GM10847 (cell line): ENCODE data around the gene DLGAP5.

ENCODE experiments used
- POLR2A ChIP-seq: IDR thresholded peaks from 2 replicates; pipeline ENCODE4 v1.6.1; 2011; ENCODE audit not compliant: insufficient read length; ENCODE audit errors: extremely low read depth

DLGAP5 gene

DNA sequence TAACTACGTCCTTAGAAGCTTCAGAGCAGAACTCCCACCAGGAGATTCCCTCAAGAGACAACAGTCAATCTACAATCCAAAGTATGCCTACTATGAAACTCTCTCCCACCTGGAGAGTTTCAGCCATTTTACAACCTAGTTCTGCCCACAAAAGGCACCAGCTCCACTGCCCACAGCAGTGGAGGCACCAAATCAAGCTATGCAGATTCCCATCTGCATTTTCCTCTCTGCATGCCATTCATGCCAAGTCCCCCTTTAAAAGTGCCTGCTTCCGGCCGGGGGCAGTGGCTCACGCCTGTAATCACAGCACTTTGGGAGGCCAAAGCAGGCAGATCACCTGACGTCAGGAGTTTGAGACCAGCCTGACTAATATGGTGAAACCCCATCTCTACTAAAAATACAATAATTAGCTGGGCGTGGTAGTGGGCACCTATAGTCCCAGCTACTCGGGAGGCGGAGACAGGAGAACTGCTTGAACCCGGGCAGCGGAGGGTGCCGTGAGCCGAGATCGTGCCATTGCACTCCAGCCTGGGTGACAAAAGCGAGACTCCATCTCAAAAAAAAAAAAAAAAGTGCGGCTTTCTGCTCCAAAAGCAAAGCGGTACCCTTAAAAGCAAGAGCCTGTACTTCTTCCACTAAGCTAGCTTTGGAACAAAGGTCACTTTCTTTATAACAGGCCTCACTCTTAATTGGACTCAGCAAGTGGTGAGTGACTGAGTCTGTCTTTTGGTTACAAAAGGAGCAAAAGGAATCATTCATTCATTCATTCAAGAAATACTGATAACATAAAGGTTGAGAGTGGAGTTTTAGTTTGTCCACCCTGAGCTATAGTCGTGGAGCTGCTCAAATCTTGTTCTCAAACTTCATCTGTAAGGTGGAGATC lies 10.1 kb upstream of the DLGAP5 start:
- no peak for TF ChIP-seq POLR2A

GRCh38 chr14:55200651-55201050 lies 9.3 kb upstream of the DLGAP5 start:
- TF ChIP-seq POLR2A: no peak

DNA sequence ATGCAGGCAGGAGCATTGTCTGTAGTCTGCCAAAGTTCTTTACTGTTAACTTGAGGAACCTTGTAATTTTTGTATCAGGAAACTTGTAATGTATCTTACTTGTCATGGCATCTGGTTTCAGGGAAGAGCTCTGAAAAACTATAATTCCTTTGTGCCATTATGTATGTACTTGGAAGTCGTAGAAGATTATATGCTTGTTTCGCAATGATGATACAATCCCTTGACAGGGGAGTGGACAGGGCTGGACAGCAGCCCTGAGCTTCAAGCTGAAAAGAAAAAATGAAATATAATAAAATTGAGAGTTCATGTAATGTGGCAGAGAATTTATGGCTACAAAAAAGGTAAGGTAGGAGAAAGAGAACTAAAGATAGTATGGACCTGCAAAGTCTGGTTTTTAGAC lies 7.4 kb upstream of the DLGAP5 start:
- TF ChIP-seq POLR2A: no peak

- no peak for TF ChIP-seq POLR2A
These were observed 3.4 kb upstream of the DLGAP5 start for GRCh38 chr14:55194656-55195355.

DNA sequence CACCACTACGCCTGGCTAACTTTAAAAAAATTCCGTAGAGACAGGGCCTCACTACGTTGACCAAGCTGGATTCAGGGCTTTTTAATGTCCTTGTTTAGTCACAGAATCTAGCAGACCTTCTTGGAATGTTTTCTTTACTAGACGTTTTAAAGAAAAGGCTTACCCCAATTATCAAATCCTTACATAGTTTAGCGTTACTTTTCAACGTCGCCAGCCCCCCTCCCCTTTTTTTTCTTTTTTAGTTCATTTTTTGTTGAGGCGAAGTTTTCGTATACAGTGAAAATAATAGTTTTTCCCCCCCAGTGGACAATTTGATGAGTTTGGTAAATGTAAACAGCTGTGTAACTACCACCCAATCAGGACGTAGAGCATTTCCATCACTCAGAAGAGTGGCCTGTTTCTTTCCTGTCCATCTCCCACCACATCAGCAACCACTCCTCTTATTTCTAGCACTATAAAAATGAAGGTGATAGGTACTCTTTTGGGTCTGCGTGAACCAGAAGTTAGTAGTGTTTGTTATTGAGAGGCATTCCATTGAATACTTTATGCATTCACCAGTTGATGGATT lies 753 bp upstream of the DLGAP5 start:
- TF ChIP-seq POLR2A: no peak

- TF ChIP-seq POLR2A: no peak
These were observed 531 bp downstream of the DLGAP5 start for GRCh38 chr14:55190906-55191202.

DNA sequence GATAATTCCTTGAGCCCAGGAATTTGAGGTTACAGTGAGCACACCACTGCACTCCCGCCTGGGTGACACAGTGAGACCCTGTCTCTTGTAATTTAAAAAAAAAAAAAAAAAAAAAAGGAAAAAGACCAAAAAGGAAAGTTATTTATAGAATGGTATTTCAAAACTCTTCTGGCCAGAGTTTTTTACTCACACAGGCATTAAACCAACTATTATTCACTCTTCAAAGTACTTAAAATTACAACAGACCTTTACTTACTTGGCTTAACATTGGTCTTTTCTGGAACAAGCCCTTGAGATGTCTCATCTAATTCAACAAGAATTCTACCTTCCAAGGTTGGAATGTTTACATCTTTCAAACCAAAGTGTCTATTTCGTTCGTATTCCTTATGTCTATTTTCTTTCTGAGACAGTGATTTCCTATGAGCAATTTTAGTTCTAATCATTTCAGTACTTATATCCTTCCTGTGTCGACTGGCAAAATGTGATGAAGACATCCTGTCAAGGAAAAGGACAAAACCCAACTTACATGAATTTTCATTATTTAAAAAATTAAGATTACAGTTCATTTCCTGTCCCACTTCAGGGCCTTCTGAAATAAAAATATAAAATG lies 2.6 kb downstream of the DLGAP5 start:
- TF ChIP-seq POLR2A: no peak

- TF ChIP-seq POLR2A: no peak
These were observed 11.0 kb downstream of the DLGAP5 start for GRCh38 chr14:55180434-55180833.

DNA sequence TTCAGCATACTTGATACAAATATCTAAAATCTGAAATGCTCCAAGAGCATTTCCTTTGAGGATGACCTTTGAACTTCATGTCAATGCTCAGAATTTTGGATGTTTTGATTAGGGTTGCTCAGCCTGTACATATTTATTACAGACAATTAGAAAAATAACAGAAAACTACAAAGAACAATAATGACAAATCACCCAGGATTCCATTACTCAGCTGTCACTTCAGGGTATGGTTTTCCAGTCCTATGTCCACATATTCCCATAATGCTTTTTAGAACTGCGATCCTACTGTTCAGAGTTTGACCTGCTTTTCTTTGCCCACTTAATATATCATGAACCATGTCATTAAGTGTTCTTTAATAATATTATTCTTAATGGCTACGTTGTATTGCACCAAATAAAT lies 11.4 kb downstream of the DLGAP5 start:
- TF ChIP-seq POLR2A: no peak

DNA sequence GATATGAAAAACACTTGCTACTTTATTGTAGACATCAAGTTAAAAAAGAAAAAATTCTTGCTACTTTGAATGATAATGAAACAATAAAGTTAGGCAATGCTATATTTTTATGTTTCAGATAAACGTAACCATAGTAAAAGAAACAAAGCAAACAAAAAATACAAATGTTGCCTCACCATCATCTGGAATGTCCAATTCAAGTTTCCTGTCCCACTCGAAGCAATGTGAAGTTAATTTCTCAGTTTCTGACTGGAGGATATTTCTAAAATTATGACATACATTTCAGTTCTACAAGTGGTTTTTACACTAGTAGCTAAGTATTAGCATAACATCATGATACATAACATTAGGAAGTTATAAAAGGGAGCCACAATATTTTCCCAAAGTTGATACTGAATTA lies 20.9 kb downstream of the DLGAP5 start:
- no peak for TF ChIP-seq POLR2A

DNA sequence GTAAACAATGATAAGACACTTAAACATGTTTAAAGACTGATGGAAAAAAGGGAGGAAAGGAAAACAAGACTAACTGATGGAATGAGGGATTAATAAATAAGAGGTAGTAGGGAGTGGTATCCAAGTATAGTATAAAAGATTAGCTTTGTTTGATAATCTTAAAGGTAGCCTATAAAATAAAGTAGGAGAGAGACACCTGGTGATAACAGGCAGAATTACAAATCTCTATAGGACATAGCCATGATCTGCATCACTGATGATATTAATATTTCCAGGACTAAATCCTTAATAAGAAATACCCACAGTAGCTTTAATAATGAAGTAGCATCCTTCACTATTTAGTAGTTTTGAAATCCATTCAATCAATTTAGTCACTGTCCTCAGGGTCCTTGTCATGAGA lies 30.4 kb downstream of the DLGAP5 start:
- no peak for TF ChIP-seq POLR2A

DNA sequence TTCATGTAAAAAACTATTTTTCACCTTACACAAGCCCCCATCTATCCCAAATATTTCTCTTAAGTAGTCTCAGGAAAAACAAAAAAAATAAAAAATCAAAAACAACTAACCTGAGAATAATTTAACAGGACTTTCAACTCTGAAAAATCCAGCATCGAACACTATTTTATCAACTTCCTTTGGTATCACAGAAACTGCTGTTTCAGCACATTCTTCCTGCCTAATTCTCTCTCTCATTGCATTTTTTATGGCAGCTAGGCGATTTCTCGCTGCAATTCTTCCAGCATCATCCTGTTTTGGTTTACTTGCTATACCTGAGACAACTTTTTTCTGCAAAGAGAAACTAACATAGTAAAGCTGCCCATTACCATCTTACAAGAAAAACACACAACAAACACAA lies 33.0 kb downstream of the DLGAP5 start:
- TF ChIP-seq POLR2A: no peak

- TF ChIP-seq POLR2A: no peak
These were observed 34.3 kb downstream of the DLGAP5 start for GRCh38 chr14:55157080-55157479.

DNA sequence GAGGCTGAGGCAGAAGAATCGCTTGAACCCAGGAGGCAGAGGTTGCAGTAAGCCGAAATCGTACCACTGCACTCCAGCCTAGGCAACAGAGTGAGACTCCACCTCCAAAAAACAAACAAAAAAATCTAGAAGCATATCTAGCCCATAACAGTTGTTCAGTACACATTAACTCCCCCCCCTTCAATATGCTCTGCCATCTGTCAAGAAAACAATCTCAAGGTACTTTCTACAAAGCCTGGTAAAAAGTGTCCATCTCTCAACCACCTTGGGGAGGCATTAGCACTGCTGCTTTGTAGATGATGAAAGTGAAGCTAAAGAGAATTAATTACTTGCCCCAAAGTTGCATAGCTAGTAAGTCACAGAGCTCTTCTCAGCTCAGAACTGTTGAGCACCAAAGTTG lies 37.4 kb downstream of the DLGAP5 start:
- TF ChIP-seq POLR2A: no peak

- no peak for TF ChIP-seq POLR2A
These were observed 39.2 kb downstream of the DLGAP5 start for GRCh38 chr14:55152052-55152753.
